DLD1 (cell line): ENCODE results near the gene IPO5.

Source experiments
- in situ Hi-C: cut with HindIII; loops from 2 replicates; pipeline ENCODE4 v1.10.0; 2017; ENCODE audit warnings: low sequenced_read_pairs

IPO5 gene

GRCh38 chr13:98052412-98052811 is 98.9 kb downstream of the IPO5 start:
- in situ Hi-C loops: no loop called here

DNA sequence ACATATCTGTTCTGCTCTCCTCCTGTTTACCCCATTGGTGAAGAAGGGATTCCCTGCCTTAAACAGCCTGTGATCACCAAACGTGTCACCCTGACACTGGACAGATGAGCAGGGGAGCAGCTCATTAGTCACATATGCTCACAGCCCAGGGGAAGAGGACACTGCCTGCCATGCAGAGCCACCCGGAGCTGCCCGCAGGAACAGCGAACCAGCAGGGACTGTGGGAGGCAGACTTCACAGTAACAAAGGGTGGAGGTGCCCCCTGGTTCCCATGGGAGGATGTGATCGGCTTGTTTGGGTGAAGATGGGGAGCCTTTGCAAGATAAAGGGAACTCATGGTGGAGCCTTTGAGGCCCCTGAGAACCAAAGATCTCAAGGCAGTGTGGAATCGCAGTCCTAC is 100.8 kb downstream of the IPO5 start:
- in situ Hi-C loops: no loop called here

GRCh38 chr13:98055623-98056022 is 102.1 kb downstream of the IPO5 start:
- in situ Hi-C loops: no loop called here

- in situ Hi-C loops: no loop called here
Observed at GRCh38 chr13:98056839-98057410, 103.5 kb downstream of the IPO5 start.

DNA sequence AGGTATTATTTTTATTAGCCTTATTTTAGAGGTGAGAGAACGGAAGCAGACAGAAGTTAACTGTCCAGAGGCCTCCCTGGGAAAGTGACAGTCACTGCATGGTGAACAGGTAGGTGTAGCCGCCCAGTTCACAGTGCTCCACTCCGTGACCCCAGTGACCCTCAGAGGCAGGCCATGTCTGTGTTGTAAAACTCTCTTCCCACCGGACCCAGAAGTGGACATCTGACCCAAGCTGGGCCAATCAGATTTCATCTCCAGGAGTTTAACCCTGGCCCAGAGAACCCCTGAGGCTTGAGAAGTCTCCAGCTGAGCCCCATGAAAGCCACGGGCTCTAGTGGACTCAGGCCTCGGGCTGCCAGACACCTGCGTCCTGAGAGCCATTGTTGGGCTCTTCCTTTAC is 105.8 kb downstream of the IPO5 start:
- in situ Hi-C loops: no loop called here

- in situ Hi-C loops: no loop called here
Observed at GRCh38 chr13:98060282-98060681, 106.8 kb downstream of the IPO5 start.

- in situ Hi-C loops: no loop called here
Observed at GRCh38 chr13:98065468-98065867, 112.0 kb downstream of the IPO5 start.

GRCh38 chr13:98066636-98067035 is 113.2 kb downstream of the IPO5 start:
- in situ Hi-C loops: no loop called here

GRCh38 chr13:98068521-98068920 is 115.0 kb downstream of the IPO5 start:
- in situ Hi-C loops: no loop called here

DNA sequence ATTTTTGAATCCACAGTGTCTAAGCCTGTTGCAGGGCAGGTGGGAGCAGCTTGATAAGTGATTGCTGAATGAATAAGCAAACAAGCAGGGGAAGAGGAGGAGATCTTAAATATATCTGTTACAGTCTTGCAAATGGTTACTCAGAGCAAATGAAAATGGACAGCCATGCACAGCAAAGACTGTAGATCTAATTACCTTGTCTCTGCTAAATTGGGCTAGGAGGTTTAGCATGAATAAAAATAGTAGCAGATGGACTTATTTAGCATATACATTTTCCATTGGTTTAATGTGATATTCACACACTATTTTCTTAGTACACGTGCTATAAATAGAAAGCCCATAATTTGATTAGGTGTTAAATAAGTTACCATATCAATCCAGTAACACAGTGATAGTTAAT is 116.5 kb downstream of the IPO5 start:
- in situ Hi-C loops: no loop called here

- in situ Hi-C loops: no loop called here
Observed at GRCh38 chr13:98071316-98071715, 117.8 kb downstream of the IPO5 start.

DNA sequence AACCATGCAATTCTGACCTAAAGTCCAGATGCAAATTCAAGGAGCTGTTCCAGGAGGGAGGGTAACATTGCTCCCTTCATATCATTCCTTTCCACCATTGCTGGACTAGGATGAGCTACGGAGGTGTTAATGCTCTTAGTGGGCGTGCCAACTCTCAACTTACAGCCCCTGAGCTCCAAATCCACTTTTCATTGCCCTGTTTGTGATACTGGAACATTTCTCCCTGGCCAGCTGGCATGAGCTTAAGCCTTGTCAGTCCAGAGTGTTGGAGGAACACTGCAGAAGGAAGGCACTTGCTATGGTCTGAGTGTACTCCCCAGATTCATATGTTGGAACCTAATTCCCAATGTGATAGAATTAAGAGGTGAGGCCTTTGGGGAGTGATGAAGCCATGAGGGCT is 119.0 kb downstream of the IPO5 start:
- in situ Hi-C loops: no loop called here
